ENCODE data around the gene ALKBH5. TPM values are rescaled to one million over a fixed set of nuclear protein-coding genes. Genes with fewer than 3 reads are reported as not detected.

Gene ALKBH5
- total and polyA plus RNA-seq, 9 of the 15 experiments (the other 6 are each of a cell fraction or from before 2014, with no cell fraction given), result 11.4 to 70.0 (median 47.4) TPM

DNA sequence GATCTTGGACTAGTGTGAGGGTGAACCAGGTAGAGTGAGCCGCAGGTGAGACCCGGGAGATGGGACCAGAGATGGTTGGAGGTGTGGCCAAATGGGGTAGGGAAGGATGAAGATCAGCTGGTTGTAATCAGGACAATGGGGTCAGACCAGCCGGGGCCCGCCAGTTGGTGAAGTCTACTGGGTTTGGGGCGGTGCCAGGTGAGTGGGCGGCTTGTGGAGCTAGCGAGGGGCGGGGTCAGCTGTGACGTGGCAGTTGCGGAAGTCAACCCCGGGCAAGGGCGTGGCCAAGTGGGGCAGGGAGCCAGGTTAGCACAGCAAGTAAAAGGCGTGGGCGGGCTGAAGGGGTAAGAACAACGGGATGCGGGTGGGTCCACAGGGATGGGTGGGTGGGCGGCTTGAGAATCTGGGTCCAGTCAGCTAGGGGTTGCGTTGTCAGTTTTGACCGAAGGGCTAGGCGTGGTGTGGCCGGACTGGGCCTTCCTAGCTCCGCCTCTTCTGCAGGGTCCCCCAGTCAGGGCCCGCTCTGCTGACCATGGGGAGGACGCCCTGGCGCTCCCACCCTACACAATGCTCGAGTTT is 25.5 kb upstream of the ALKBH5 start (continued):
- no peak for TF ChIP-seq BCLAF1 (IDR thresholded peaks at IDR 0.05; ENCODE audit: borderline replicate concordance in 1 of 2, control insufficient read depth in 1 of 2, low read depth in 2 of 2, low read length in 1 of 2)
- TF ChIP-seq KHSRP (IDR thresholded peaks at IDR 0.05), result no peak
- TF ChIP-seq ATF1 (CRISPR knock-in tag; IDR thresholded peaks at IDR 0.05), result peak; percentile 38; the same call in 1 of the 2 replicates
- TF ChIP-seq ATF1 (tag; IDR thresholded peaks at IDR 0.05), result peak; percentile 68
- no peak for TF ChIP-seq TEAD4 (IDR thresholded peaks at IDR 0.05; ENCODE audit: low read length)
- no peak for TF ChIP-seq TEAD4 (CRISPR knock-in tag; IDR thresholded peaks at IDR 0.05; ENCODE audit: borderline replicate concordance)
- TF ChIP-seq NFRKB (IDR thresholded peaks at IDR 0.05; ENCODE audit: low read depth), result no peak
- TF ChIP-seq GATAD2B (IDR thresholded peaks at IDR 0.05; ENCODE audit: borderline replicate concordance), result no peak
- peak; percentile 54 for TF ChIP-seq RBFOX2 (IDR thresholded peaks at IDR 0.05; ENCODE audit: low read depth, low read length)
- TF ChIP-seq, protein P1, sequence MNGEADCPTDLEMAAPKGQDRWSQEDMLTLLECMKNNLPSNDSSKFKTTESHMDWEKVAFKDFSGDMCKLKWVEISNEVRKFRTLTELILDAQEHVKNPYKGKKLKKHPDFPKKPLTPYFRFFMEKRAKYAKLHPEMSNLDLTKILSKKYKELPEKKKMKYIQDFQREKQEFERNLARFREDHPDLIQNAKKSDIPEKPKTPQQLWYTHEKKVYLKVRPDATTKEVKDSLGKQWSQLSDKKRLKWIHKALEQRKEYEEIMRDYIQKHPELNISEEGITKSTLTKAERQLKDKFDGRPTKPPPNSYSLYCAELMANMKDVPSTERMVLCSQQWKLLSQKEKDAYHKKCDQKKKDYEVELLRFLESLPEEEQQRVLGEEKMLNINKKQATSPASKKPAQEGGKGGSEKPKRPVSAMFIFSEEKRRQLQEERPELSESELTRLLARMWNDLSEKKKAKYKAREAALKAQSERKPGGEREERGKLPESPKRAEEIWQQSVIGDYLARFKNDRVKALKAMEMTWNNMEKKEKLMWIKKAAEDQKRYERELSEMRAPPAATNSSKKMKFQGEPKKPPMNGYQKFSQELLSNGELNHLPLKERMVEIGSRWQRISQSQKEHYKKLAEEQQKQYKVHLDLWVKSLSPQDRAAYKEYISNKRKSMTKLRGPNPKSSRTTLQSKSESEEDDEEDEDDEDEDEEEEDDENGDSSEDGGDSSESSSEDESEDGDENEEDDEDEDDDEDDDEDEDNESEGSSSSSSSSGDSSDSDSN (IDR thresholded peaks at IDR 0.05; ENCODE audit: borderline replicate concordance in 1 of 2, low read depth in 2 of 2, low read length in 2 of 2), result no peak
- no peak for TF ChIP-seq SREBF2 (CRISPR knock-in tag; IDR thresholded peaks at IDR 0.05)
- no peak for TF ChIP-seq LEF1 (IDR thresholded peaks at IDR 0.05)
- no peak for TF ChIP-seq NFXL1 (CRISPR knock-in tag; IDR thresholded peaks at IDR 0.05)
- no peak for TF ChIP-seq TAF7 (tag; IDR thresholded peaks at IDR 0.05)
- no peak for TF ChIP-seq ZNF551 (CRISPR knock-in tag; IDR thresholded peaks at IDR 0.05)
- no peak for TF ChIP-seq ZNF124 (CRISPR knock-in tag; IDR thresholded peaks at IDR 0.05)
- TF ChIP-seq MAFK (IDR thresholded peaks at IDR 0.05; ENCODE audit: low read length), result no peak
- no peak for TF ChIP-seq ID3 (CRISPR knock-in tag; IDR thresholded peaks at IDR 0.05)
- TF ChIP-seq ID3 (tag; IDR thresholded peaks at IDR 0.05), result no peak
- TF ChIP-seq ZFX (CRISPR knock-in tag; IDR thresholded peaks at IDR 0.05), result peak; percentile 51; the same call in 1 of the 2 replicates
- peak; percentile 92 for TF ChIP-seq TFAP4 (CRISPR knock-in tag; IDR thresholded peaks at IDR 0.05; ENCODE audit: borderline replicate concordance)
- no peak for TF ChIP-seq CREBBP (IDR thresholded peaks at IDR 0.05; ENCODE audit: low read depth, low read length)
